IPS-NIHi7 (cell line): ENCODE measurements around the gene EPB41L4B.
"Not testable (repeated sequence)": the region's sequence is repeated elsewhere in the genome, so short reads cannot be mapped to it uniquely, and the experiment has no call there.

ENCODE experiments used
- DNase-seq: peaks from one replicate; pipeline ENCODE4 v3.0.0; 2012; ENCODE audit warnings: mixed read lengths; ENCODE audit errors: extremely low spot score

EPB41L4B gene

GRCh38 chr9:109163194-109163593, 157.7 kb downstream of the EPB41L4B start:
- no peak for DNase-seq

GRCh38 chr9:109162677-109163076, 158.2 kb downstream of the EPB41L4B start:
- no peak for DNase-seq

DNA sequence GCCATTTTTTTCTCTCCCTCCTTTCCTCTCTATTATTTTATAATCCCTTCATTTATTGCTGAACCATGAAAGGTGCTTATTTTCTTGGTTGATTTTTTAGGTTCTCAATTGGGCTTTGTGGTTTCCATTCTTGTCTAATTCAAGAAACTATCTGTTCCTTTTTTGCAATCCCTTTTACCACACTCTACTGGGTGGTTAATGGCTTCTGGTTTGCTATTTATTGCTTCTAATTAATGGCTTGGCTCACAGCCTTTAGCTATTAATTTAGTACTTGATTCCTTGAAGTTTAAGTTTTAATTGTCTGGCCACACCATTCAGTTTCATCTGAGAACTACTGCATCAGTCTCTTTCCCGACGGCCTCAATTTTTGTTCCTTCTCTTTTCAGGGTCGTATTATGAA, 159.4 kb downstream of the EPB41L4B start:
- no peak for DNase-seq

GRCh38 chr9:109159583-109159982, 161.3 kb downstream of the EPB41L4B start:
- no peak for DNase-seq

DNA sequence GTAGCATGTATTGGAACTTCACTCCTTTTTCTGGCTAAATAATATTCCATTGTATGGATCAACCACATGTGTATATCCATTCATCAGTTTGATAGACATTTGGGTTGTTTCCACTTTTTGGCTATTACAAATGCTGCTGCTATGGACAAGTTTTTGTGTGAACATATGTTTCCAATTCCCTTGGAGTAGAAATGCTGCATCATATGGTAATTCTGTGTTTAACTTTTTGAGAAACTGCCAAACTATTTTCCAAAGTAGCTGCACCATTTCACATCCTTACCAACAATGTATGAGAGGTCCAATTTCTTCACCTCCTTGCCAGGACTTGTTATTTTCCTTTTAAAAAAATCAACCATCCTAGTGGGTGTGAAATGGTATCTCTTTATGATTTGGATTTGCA, 162.2 kb downstream of the EPB41L4B start:
- no peak for DNase-seq

GRCh38 chr9:109156708-109157107, 164.2 kb downstream of the EPB41L4B start:
- DNase-seq: no peak

DNA sequence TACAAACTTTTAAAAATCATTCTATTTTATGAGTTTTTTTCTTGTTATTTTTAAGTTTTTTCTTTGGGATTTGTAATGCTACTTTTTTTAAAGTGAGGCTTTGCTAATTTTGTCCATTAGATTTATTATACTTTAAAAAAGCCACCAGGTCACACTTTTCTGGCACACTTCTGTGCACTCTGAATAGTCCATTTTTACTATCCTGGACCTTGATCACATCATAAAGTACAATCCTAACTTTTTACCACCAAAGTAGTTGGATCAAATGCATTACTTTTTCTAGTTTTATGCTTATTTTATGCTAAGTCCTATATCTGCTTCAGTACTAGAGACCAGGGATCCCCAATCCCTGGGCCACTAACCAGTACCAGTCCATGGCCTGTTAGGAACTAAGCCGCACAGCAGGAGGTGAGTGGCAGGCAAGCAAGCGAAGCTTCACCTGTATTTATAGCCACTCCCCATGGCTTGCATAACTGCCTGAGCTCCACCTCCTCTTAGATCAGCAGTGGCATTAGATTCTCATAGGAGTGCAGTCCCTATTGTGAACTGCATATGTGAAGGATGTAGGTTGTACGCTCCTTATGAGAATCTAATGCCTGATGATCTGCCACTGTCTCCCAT, 169.8 kb downstream of the EPB41L4B start:
- no peak for DNase-seq

GRCh38 chr9:109149722-109150121, 171.1 kb downstream of the EPB41L4B start:
- DNase-seq: no peak

DNA sequence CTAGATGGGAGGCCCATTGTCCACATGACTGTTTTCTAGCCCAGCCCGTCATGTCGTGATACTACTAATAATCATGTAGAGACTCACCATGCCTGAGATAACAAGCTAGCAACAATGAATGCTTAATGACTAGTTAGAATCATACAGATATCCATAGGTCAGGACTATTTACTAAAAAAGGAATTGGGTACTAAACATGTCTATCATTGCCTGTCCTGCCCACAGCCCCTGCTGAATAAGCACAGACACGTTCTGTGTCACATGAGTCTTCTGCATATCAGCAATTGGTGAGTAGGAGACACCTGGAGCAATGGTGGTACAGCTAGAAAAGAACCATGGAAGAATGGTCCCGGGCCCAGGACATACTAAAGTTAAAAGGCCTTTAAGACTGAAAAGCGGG, 171.8 kb downstream of the EPB41L4B start:
- DNase-seq: no peak

- DNase-seq: no peak
Measured at GRCh38 chr9:109145051-109145450, 175.8 kb downstream of the EPB41L4B start.

- DNase-seq: peak; percentile 55
Measured at GRCh38 chr9:109143881-109144562, 176.8 kb downstream of the EPB41L4B start.

DNA sequence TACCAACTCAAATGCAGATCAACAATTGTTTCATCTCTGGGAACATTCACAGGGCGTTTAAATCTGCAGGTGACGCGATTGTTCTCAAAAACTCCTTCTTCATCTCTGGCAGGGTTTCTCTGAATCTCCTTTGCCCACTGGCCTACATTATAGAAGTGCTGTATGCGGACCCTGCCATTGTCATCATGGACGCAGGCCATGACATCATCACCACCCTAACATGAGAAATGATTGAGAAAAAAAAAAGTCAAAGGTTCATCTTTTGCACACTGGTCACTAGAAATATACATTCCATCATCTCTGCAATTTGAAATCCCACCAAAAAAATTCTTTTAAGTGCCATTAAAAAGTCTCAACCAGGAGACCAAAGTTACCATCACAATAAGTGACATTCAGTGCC, 179.5 kb downstream of the EPB41L4B start:
- DNase-seq: no peak

DNA sequence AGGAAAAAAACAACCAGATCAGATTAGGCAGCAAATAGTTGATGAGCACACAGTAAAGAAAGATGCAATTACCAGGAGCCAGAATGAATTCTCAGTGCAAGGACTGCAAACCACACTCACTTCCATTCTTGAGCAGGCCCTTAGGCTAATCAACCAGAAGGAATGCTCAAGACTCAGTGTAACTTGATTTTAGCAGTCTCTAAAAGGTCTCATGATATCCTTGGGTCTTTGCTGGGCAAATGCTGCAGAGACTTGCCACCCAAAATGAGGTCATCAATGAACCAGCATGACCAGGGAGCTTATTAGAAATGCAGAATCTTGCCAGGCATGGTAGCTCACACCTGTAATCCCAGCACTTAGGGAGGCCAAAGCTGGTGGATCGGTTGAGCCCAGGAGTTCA, 181.0 kb downstream of the EPB41L4B start:
- no peak for DNase-seq

DNA sequence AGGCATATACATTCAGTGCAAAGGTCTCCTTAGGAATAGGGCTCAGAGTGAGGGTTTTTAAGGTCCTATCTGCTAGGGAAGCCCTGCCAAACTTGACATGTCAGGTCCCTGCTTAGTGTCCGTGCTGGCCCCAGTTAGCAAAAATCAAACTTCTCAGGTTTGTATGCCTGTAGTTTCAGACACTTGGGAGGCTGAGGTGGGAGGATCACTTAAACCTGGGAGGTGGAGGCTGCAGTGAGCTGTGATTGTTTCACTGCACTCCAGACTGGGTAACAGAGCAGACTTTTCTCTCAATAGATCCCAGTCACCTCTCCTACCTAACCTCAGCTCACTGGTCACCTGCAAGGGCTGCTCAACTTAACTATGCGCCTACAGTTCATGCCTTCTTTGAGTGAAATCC, 182.4 kb downstream of the EPB41L4B start:
- DNase-seq: no peak

GRCh38 chr9:109134167-109134578, 186.7 kb downstream of the EPB41L4B start:
- no peak for DNase-seq

GRCh38 chr9:109133533-109133932, 187.3 kb downstream of the EPB41L4B start:
- no peak for DNase-seq

DNA sequence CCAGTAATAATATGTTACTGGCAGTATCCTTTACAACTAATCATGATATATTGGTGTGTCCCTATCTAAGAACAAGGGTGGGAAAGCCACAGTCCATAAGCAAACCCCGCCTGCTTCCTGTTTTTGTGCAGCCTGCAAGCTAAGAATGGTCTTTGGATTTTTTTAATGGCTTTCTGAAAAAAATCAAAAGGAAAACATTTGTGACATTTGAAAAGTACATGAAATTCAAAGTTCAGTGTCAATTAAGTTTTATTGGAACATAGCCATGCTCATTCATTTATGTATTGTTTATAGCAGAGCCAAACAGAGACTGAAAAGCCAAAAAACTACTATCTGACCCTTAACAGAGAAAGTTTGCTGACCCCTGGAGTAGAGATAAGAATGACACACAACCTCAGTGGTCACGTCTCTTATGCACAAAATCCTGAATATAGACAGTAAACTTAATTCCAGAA, 188.3 kb downstream of the EPB41L4B start:
- no peak for DNase-seq

GRCh38 chr9:109129470-109130197, 191.2 kb downstream of the EPB41L4B start:
- DNase-seq: no peak

DNA sequence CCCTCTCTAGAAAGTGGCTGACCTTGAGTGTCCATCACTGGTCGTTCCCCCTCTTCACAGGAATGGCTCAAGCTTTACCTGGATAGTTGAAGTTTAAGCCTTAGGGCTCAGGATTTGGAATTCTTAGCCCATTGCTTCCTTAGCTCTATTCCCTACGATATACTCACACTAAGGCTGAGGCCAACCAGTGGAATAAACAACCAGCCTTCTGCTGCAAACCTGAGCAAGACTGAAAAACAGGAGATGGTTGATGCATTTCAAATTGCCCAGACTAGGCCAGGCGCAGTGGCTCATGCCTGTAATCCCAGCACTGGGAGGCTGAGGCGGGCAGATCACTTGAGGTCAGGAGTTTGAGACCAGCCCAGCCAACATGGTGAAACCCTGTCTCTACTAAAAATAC, 194.2 kb downstream of the EPB41L4B start:
- DNase-seq: not testable (repeated sequence)

DNA sequence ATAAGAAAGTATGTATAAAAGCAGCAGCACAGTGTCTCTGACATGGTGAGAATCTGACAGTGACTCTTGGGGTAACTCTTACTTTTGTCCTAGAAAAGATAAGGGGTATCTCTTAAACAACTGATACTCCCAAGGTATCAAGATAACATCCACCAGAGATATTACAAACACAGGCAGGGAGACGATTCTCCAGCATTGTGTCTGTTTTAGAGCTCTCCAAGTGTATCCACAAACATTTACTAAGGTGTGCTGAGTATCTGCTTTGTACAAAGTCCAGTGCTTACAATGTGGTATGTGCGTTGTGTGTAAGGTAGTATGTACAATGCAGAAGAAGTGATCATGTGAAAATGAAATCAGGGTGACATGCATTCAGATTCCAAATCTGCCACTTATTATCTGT, 196.7 kb downstream of the EPB41L4B start:
- no peak for DNase-seq

DNA sequence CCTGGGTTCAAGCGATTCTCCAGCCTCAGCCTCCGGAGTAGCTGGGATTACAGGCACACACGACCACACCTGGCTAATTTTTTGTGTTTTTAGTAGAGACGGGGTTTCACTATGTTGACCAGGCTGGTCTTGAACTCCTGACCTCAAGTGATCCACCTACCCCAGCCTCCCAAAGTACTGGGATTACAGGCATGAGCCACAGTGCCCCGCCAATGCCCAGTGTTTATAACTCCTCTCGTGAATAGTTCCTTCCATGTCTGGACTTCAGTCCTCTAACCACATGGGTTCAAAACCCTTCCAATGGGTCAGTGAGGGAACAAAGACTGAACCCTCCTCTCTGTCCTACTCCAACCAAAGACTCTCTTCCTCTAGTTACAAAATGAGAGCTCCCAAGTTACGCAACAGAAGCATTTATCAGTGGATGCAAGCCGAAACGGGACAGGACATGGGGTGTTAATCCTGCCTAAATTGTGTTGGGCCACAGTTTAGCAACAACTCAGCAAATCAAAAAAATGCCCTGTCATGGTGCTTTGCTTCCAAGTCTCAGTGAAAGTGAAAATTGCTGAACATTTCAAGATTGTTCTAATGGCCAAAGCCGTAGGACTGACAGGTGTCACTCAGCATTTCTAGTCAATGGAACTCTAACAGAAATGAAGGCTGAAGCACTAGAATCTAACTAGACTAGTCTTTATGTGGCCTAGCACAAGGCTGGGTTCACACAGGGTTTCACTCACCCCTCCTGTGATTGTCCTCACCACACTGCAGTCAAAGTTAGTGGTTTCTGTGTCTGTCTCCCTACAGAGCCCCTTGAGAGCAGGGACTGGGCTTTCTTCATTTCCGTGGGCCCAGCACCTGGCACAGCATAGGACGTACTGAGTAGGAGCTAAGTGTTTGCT, 197.9 kb downstream of the EPB41L4B start:
- no peak for DNase-seq
